DND-41 (cell line): Measurements from ENCODE around the gene GGT1.
"Not testable (repeated sequence)": the region's sequence is repeated elsewhere in the genome, so short reads cannot be mapped to it uniquely, and the experiment has no call there.

Experiments used
- EZH2 ChIP-seq: IDR thresholded peaks from 3 replicates; pipeline ENCODE4 v1.6.1; 2012; ENCODE audit warnings: borderline replicate concordance, low read depth, mild to moderate bottlenecking, moderate library complexity, low read length, inconsistent platforms; ENCODE audit not compliant: severe bottlenecking
- TF ChIP-seq, protein P1 (sequence below): IDR thresholded peaks from 2 replicates; pipeline ENCODE4 v1.5.1; 2012; ENCODE audit warnings: borderline replicate concordance, low read length, moderate library complexity, mild to moderate bottlenecking; ENCODE audit not compliant: poor library complexity, severe bottlenecking; ENCODE audit errors: extremely low read depth

DNA sequence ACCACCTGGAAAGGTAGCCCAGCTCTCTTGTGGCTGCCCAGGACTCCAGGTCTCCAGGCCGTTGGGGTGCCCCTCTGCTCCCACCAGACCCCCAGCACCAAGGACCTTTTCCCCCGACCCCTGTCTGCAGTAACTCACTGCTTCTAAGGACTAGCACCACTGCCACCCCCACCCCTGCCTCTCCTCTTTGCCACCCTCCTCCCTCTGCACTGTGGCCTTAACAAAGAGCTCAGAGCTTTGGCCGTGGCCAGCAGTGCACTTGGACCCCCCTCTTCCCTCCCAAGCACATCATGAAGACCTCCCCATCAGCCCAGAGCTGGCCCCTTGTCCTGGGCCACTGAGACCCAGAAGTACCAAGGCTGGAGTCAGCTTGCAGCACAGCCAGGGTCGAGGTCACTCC, 46.4 kb downstream of the GGT1 start:
- not testable (repeated sequence) for TF ChIP-seq EZH2
- TF ChIP-seq, protein P1, sequence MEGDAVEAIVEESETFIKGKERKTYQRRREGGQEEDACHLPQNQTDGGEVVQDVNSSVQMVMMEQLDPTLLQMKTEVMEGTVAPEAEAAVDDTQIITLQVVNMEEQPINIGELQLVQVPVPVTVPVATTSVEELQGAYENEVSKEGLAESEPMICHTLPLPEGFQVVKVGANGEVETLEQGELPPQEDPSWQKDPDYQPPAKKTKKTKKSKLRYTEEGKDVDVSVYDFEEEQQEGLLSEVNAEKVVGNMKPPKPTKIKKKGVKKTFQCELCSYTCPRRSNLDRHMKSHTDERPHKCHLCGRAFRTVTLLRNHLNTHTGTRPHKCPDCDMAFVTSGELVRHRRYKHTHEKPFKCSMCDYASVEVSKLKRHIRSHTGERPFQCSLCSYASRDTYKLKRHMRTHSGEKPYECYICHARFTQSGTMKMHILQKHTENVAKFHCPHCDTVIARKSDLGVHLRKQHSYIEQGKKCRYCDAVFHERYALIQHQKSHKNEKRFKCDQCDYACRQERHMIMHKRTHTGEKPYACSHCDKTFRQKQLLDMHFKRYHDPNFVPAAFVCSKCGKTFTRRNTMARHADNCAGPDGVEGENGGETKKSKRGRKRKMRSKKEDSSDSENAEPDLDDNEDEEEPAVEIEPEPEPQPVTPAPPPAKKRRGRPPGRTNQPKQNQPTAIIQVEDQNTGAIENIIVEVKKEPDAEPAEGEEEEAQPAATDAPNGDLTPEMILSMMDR: not testable (repeated sequence)
